Epithelial cell of esophagus (primary cell): ENCODE measurements around the gene PLPP7.

ENCODE experiments used
- DNase-seq: peaks from one replicate; pipeline ENCODE4 v3.0.0; 2010; ENCODE audit warnings: low read depth
- H3K4me3 ChIP-seq: 2 replicates; pipeline ENCODE4 v1.5.1; 2011; ENCODE audit warnings: mild to moderate bottlenecking, low read length, control low read depth
- CTCF ChIP-seq: IDR thresholded peaks from 2 replicates; pipeline ENCODE4 v1.5.1; 2011; ENCODE audit warnings: low read depth, mild to moderate bottlenecking, low read length, control low read depth, inconsistent platforms; ENCODE audit not compliant: insufficient read depth; ENCODE audit errors: missing control alignments

PLPP7 gene

DNA sequence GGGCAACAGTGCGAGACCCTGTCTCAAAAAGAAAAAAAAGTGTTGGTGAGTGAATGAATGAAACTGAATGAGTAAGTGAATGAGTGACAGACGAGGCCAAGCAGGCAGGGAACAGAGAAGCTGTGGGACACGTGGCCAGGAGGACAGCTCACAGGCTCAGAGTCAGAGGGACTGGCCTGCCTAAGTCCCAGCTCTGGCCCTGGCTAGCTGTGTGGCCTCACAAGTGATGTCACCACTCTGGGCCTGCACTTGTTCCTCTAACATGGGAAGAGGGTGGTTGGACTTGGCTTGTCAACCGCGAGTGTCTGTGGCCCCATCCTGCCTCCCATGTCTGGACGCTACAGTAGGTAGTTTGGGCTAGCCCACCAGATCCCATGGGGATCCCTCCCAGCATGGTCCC is 4.7 kb upstream of the PLPP7 start:
- no peak overlapping the region for H3K4me3 ChIP-seq
- TF ChIP-seq CTCF = no peak
- DNase-seq = no peak

DNA sequence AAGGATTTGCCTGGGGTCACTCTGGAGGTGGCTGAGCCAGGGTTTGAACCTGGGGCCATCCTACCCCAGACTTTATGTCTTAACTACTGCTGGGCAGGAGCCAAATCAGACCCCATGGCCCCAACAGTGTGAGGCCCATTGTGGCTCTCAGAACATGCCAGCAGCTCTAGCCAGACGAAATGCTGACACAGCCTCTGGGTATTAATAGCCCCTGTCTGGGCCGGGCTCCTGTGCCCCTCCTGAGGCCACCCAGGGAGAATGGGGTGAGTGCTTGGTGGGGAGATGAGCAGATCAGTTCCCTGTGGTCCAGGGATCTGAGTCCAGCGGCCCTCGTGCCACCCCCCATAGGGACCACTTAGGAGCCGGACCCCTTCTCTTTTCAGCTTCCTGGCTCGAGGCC is 2.2 kb upstream of the PLPP7 start:
- no peak for DNase-seq
- H3K4me3 ChIP-seq = no peak overlapping the region

GRCh38 chr9:131288217-131288616 is 1.3 kb upstream of the PLPP7 start:
- no peak overlapping the region for H3K4me3 ChIP-seq
- DNase-seq = no peak
- TF ChIP-seq CTCF = no peak

More for the DNA sequence above, 2.2 kb upstream of the PLPP7 start:
- TF ChIP-seq CTCF = no peak

DNA sequence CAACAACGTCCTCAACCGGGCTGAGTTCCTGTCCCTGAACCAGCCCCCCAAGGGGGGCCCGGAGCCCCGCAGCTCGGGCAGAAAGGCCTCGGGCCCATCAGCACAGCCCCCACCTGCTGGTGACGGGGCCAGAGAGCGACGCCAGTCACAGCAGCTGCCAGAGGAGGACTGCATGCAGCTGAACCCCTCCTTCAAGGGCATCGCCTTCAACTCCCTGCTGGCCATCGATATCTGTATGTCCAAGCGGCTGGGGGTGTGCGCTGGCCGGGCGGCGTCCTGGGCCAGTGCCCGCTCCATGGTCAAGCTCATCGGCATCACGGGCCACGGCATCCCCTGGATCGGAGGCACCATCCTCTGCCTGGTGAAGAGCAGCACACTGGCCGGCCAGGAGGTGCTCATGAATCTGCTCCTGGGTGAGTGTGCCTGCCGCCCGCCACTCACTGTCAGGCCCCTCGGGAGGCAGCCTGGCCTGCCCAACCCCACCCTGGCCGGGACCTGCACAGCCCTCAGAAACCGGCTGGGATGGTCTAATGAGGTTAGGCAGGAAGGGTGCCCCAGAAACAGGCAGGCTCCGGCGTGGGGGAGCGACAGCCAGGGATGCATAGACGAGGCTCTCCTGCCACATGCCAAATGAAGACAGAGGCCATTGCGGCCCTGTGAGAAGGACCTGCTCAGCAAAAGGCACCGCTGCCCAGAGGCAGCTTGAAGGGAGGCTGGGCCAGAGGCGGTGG is 678 bp downstream of the PLPP7 start:
- H3K4me3 ChIP-seq = no peak overlapping the region
- DNase-seq = no peak
- TF ChIP-seq CTCF = no peak

GRCh38 chr9:131290767-131291370 is 1.3 kb downstream of the PLPP7 start:
- no peak overlapping the region for H3K4me3 ChIP-seq
- DNase-seq = no peak
- no peak for TF ChIP-seq CTCF

- no peak for DNase-seq
- H3K4me3 ChIP-seq = no peak overlapping the region
- TF ChIP-seq CTCF = no peak
Observed at GRCh38 chr9:131291795-131292315, 2.3 kb downstream of the PLPP7 start.

- no peak overlapping the region for H3K4me3 ChIP-seq
- no peak for TF ChIP-seq CTCF
- DNase-seq = no peak
Observed at GRCh38 chr9:131292937-131293336, 3.4 kb downstream of the PLPP7 start.
